Measurements from ENCODE around the gene FITM1.

The FITM1 gene

DNA sequence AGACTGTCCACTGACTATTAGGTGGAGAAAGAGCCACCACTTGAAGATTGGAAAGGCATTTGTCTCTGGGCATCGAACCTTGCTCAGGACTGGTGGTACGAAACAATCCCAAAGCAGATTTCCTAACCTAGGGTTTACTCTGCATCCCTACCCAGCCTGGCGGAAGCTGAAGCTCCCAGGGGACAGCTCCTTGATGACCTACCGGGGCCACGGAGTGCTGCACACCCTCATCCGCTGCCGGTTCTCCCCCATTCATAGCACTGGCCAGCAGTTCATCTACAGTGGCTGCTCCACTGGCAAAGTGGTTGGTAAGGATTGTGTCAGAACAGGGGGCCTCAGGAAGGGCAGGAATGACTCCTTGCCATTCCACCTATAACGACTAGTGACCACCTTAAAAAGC is 9.2 kb upstream of the FITM1 start:
- DNase-seq: no peak

DNA sequence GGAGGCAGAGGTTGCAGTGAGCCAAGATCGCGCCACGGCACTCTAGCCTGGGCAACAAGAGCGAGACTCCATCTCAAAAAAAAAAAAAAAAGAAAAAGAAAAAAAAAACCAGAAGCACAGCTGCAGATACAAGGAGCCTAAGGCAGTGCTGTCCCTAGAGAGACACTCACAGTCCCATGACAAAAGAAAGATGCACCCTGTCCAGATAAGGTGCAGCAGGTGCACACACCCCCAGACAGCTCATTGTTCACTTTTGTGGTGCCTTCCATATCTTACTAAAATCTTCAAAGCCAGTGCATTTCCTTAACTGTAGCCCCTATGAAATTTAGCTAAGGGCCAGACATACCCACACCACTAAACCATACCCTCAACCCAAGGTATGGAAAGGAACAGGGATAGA is 8.0 kb upstream of the FITM1 start:
- DNase-seq: no peak

DNA sequence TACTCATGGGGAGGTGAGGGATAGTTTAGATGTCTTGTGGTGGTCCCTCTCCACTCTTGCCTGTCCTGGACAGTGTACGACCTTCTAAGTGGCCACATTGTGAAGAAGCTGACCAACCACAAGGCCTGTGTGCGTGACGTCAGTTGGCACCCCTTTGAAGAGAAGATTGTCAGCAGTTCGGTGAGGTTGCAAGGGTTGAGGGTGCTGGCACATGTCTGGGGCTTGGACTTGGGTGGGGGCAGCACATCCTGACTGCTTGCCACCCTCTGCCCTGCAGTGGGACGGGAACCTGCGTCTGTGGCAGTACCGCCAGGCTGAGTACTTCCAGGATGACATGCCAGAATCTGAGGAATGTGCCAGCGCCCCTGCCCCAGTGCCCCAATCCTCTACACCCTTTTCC is 7.6 kb upstream of the FITM1 start:
- no peak for DNase-seq

DNA sequence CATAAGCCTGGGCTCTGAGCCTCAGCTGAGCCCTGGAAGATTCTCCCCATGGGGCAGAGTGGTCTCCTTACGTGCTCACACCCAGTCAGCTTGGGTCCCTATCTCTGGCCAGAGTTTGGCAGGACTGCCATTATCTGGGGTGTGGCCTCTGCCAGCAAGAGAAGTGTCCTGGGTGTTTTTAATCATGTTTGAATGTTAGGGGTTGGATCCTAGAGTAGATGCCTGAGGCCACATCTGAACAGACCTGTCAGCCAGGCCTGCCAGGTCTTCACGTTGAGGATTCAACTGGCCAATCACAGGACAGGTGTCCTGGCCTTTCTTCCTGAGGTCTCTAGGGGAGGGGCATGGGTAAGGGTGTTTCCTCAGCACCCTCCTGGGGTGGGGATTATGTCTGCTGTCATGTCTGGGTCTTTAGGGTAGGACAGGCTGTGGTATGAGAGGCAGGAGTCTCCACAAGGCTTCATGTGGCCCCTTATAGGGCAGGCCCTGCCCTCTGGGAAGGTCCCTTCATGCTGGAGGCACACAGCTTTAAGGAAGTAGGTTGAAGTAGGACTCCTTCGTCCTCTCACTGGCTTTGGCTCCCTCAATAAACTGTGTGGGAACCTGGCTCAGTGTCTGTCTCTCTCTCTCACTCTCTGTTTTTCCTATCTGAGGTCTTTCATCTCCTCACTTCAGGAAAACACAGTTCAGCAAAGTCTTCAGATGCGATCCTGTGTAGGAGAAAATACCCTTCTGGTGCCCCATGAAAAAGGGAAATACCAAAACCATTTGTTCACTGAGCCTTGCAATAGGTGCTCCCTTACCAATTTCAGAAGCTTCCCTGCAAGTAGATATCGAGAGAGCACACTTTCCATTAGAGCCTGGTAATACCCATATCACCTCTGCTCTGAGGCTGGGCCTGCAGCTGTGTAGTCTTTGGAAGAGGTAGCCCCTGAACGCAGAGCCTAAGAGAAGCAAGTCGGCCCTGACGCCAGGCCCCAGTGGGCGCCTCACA is 6.7 kb upstream of the FITM1 start:
- DNase-seq: no peak

DNA sequence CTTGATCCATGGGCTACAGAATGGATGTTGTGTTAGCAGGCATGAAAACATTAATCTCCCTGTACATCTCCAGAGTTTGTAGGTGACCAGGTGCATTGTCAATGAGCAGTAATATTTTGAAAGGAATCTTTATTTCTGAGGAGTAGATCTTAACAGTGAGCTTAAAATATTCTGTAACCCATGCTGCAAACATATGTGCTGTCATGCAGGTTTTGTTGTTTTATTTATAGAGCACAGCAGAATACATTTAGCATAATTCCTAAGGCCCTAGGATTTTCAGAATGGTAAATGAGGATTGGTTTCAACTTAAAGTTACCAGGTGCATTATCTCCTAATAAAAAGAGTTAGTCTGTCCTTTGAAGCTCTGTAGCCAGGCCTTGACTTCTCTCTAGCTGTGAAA is 3.5 kb upstream of the FITM1 start:
- DNase-seq: no peak

DNA sequence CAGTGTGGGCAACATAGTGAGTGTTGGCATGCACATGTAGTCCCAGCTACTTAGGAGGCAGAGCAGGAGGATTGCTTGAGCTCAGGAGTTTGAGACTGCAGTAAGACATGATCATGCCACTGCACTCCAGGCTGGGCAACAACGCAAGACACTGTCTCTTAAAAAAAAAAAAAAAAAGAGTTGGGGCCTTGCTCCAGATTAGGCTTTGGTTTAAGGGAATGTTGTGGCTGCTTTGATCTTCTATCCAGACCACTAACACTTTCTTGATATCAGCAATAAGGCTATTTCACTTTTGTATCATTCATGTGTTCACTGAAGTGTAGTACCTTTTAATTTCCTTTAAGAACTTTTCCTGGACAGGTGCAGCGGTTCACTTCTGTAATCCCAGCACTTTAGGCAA is 2.8 kb upstream of the FITM1 start:
- no peak for DNase-seq

DNA sequence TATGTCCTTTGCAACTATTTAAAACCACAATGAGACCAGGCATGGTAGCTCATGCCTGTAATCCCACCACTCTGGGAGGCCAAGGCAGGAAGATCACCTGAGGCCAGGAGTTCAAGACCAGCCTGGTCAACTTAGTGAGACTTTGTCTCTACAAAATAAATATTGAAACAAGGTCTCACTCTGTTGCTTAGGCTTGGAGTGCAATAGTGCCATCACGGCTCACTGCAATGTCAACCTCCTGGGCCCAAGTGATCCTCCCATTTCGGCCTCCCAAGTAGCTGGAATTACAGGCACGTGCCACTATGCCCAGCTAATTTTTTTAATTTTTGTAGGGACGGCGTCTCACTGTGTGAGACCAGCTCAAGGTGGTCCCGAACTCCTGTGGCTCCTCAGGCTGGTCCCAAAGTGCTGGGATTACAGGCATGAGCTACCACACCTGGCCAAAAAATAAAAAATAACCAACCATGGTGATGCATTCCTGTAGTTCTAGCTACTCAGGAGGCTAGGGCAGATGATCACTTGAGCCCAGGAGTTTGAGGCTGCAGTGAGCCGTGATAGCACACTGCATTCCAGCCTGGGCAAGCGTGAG is 955 bp upstream of the FITM1 start:
- DNase-seq: no peak

DNA sequence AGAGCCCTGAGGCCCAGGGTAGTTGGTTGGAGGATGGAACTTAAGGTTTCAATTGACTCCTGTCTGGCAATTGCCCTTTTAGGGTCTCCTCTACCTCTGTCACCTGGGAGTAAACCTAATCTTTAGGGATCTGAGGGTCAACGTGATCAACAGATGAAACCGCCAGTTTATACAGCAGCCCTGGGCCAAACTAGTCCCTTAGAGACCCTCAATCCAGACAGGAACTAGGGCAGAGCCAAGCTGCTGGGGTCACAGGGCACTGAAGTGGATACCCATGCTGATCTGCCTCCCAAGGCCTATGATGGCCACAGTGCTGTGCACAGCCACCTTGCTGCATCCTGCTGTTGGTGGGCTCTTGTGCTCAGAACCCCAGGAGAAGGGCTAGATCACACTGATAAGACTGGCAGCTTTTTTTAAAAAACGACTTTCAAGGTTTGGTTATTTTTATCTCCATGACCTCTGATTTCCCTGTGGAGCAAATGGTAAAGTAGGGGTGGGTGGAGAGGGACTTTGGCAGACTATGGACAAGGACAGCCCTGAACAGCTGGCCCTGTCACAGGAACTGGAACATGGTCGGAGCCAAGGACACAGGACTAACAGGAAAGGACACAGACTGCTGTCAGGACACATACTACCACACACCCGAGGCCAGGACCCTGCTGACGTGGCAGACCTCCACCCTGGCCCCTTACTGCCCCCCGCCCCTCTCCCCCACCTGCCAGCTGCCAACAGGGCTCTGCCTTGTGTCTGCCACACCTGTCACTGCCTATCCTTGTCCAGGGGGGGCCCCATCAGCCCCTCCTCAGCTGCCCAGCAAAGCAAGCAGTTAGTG is 474 bp downstream of the FITM1 start:
- no peak for DNase-seq

DNA sequence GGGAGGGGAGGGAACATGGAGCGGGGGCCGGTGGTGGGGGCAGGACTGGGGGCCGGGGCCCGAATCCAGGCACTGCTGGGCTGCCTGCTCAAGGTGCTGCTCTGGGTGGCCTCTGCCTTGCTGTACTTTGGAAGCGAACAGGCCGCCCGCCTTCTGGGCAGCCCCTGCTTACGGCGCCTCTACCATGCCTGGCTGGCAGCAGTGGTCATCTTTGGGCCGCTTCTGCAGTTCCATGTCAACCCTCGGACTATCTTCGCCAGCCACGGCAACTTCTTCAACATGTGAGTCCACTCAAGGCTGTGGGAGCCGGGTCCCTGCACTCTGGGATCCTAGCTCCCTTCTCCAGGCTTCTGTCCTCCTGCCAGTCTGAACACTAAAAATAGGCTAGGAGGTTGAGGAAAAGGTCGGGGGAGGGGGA is 1.1 kb downstream of the FITM1 start:
- no peak for DNase-seq

DNA sequence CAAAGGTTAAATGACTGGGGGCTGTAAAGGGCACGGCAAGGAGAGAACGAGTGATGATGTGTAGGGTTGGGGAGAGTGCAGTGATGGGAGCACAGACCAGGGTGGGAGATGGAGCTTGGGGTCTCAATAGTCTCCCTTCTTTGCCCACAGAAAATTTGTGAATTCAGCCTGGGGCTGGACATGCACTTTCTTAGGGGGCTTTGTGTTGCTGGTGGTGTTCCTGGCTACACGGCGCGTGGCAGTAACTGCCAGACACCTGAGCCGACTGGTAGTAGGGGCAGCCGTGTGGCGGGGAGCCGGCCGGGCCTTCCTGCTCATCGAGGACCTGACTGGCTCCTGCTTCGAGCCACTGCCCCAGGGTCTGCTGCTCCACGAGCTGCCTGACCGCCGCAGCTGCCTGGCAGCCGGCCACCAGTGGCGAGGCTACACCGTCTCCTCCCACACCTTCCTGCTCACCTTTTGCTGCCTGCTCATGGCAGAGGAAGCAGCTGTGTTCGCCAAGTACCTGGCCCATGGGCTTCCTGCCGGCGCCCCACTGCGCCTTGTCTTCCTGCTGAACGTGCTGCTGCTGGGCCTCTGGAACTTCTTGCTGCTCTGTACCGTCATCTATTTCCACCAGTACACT is 1.7 kb downstream of the FITM1 start:
- DNase-seq: peak; percentile 90

DNA sequence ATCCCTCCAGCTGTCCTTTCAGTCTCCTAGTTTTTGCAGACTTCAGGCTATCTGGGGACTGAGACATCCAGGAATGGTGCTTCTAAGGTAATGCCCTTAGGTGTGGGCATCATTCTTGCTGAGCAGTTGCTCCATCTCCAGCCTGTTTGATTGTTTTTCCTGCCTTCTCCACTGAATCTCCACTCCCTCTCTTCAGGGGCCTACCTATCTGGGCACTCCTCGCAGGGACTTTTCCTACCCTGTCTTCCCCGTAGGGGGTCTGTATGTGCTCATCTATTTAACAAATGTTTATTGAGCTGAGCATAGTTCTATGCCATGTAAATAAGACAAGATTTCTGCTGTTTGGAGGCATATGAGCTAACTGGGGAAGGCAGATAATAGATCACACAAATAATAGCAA is 2.5 kb downstream of the FITM1 start:
- DNase-seq: no peak

DNA sequence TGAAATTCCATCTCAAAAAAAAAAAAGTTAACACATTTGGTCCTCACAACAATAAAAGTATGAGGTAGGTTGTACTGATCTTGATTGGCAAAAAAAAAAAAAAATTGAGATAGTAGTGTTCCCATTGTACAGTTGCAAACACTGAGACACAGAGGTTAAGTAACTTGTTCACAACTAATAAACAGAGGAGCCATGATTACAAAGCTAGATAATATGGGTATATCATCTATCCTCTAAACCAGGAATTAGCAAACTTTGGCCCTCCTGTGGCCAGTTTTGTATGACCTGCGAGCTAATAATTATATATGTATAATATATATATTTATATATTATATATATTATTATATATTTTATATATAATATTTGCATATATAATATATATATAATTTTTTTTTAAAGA is 3.3 kb downstream of the FITM1 start:
- DNase-seq: no peak

DNA sequence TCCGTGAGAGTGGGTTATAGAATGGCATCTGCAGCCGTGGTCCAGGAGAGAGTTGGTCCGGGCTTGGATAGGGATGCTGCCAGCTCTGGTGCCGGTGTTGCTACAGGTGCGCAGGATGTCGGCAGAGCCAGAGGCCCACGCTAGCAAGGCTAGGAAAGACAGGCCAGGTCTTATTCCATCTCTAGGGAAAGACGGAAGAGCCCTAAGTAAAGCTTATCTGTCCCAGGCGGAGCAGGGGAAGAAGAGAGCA is 5.0 kb downstream of the FITM1 start:
- no peak for DNase-seq

DNA sequence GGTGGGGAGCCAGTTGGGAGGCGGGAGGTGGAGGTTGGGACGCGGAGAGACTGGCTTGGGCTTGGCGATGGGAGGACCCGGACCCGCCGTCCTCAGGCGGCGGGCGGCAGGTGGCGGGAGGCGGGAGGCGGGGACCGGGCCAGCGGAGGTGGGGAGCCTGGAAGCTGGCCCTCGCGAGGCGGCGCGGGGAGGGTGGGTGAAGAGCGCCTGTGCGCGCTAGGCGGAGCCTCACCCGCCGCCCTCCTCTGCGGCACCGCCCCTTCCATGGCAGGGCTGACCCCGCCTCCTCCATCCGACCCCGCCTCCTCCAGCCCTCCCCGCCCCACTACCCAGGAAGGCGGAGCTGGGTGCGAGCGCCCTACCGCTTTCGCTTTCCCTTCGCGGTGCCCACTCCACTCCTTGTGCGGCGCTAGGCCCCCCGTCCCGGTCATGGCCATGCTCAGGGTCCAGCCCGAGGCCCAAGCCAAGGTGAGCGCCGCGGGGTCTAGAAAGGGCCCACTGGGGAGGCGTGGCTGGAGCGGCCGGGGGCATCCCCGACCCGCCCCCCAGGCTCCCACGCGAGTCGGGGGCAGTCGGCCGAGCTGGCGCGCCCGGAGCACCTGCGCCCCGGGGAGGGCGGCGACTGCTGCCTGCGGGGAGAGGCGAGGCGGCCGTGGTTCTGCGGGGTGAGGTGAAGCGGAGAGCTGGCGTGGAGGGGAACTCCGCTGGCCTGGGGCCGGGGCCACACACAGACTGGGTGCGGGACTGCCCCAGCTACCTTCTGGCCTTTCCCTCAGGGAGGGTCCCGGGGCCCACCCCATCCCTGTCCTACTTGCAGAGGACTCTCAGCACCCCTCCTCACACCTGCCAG is 5.6 kb downstream of the FITM1 start, which contains the start of gene PSME1:
Gene PSME1, plus strand, starts transcription at position 361 of the 850 bp plus-strand sequence. Its CDS starts 69 bp downstream, at position 430.
- peak; percentile 84 for DNase-seq

DNA sequence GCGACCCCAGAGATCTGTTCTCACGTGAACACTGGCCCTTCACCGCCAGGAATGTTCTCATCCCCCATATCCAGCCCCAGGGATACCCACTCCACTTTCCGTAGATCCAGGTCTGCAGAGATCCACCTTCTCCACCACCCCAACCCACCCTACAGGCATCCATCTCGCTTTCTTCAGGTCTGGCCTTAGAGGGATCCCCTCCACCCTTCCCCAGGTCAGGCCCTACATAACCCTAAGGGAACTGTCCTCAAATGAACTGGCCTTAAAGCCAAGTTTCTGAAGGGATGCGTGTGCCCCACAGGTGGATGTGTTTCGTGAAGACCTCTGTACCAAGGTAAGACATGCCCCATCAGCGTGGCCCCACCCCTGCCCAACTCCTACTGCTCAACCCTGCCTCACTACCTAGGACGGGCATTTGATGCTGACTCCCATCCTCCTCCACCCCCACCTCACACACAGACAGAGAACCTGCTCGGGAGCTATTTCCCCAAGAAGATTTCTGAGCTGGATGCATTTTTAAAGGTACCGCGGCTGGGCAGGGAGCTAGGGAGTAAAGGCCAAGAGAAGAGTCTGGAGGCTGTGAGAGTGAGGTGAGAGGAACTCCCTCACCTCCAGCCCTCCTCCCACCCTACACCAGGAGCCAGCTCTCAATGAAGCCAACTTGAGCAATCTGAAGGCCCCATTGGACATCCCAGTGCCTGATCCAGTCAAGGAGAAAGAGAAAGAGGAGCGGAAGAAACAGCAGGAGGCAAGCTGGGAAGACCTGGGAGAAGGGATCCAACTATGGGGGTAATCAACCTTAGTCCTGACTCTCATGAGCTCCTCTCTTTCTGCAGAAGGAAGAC is 6.4 kb downstream of the FITM1 start:
- no peak for DNase-seq

DNA sequence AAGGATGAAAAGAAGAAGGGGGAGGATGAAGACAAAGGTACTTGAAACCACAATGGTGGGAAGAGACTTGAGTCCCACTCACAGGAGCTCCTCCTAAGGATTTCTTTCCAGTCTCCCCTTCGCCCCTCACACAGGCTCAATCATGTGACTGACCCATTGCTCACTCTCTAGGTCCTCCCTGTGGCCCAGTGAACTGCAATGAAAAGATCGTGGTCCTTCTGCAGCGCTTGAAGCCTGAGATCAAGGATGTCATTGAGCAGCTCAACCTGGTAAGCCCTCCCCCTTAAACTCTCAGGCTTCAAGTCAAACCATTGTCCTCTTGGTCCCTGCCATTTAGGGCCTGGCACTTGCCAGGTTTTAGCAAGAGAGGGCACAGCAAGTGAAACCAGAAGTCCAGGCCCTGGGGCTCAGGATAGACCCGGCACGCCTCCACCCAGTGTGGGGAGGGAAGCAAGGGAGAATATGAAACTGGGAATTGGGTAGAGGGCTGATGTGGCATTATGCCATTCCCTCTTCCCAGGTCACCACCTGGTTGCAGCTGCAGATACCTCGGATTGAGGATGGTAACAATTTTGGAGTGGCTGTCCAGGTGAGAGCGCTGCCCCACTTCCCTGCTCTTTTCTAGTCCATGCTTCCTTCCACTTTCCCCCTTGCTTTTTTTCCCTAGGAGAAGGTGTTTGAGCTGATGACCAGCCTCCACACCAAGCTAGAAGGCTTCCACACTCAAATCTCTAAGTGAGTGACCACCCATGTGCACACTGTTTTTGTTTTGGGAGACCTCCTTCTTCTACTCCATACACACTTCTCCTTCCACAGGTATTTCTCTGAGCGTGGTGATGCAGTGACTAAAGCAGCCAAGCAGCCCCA is 7.3 kb downstream of the FITM1 start:
- no peak for DNase-seq

DNA sequence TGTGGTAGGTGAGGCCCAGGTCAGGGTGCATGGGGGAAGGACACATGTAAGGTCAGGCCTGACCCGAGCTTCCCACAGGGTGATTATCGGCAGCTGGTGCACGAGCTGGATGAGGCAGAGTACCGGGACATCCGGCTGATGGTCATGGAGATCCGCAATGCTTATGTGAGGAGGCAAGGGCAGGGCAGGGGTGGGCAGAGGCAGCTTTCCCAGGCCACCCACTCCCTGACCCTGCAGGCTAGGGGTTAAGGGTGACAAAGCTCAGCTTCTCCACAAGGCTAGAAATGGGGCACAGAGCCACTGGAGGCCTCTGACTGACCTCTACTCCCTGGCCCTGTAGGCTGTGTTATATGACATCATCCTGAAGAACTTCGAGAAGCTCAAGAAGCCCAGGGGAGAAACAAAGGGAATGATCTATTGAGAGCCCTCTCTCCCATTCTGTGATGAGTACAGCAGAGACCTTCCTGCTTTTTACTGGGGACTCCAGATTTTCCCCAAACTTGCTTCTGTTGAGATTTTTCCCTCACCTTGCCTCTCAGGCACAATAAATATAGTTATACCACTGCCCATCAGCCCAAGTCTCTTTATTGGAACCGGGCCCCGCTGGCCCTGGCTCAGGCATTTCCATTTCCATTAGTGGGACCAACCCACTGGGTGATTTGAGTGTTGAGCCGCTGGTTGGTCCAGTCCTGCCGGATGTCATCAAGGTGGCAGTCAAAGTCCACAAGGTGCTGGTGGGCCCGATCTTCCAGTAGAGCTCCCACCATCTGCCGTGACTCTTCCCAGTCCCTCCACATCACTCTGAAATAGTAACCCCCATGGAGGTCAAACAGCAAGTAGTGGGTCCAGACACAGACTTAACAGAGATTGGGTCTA is 8.2 kb downstream of the FITM1 start:
- DNase-seq: no peak

DNA sequence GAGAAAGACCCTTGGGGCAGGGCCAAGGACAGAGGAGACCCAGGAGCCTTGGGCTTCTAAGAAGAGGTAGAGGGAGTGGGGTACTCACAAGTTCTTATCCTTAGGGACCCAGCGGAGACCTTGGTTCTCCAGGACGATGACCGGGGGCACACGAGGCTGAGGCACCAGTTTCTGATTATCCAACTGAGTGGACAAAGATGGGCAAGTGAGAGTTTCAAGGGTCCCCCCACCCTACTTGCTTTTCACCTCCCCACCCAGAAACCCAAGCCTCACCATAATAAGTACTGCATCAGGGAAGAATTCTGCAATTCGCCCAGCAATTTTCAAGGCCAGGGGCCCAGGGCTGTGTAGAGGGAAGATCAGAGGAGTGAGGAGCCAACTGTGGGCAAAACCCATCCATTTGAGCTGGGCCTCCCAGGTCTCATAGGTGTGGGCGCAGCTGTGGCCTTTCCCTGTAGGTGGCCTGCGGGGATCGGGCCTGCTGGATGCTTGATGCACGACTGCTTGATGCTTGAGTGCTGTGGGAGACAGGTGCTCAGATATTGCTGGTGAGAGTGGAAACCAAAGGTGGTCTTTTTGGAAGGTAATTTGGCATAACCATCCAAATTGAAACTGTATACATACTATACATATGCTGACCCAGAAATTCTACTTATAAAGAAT is 8.9 kb downstream of the FITM1 start:
- DNase-seq: no peak

Measured in NCI-H2029 (cell line).